AG04449 (cell line): ENCODE measurements around the gene SLC35A4.

Source experiments
- CTCF ChIA-PET: fragments of 350-600 bp; formaldehyde crosslinking; extraction: SDS; loops from one replicate; lab custom pipeline; 2021; ENCODE audit warnings: antibody characterized with exemption; lab: Yijun Ruan, JAX
- POLR2A ChIA-PET: fragments of 400-600, 350-600 bp; formaldehyde crosslinking; extraction: SDS; loops from one replicate; lab custom pipeline; 2020; ENCODE audit warnings: antibody characterized with exemption, inconsistent platforms; lab: Yijun Ruan, JAX
- DNase-seq: peaks from one replicate; pipeline ENCODE4 v3.0.0-alpha.2; 2010; ENCODE audit warnings: low read depth, low spot score
- H3K4me3 ChIP-seq: 2 replicates; pipeline ENCODE4 v1.5.1; 2011; ENCODE audit warnings: low read depth, mild to moderate bottlenecking, control low read depth, low read length
- TF ChIP-seq, protein P1 (sequence below): IDR thresholded peaks from one replicate; pipeline ENCODE4 v1.5.1; 2011; ENCODE audit warnings: mild to moderate bottlenecking, moderate library complexity, low read length, control low read depth, inconsistent platforms; ENCODE audit not compliant: insufficient read depth; ENCODE audit errors: missing control alignments

Gene SLC35A4

DNA sequence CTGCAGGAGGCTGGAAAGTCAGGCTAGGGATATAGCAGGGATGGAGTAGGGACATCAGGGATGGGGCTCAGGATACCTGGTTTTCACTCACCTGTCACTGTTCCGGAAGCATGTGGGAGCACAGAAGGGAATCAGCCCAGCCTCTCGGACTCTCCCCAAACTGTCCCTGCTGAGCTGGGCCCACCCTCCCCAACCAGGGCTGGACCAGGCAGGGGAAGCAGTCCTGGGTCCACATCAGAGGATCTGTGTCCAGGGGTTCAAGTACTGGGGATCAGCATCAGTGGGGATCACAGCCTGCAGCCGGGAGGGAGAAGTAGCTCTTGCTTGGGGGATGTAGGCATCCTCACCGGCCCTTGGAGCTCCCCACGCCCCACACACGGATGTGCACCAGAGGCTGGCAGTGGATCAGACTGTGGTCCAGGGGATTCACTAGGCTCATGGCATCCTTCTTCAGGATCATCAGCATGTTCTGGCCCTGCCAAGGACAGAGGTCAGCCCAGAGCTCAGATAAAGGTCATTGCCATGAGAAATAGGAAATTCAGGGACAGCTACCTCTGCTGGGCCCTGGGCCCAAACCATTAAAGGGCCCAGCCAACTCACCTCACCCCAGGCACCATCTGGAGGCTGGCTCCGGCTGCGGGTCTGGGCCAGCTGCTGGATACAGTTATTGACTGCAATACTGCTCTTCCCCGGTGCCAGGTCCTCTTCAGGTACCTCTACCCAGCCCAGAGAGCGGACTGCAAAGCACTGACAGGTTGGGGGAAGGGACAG is 2.7 kb upstream of the SLC35A4 start:
- CTCF ChIA-PET = interaction anchor here (0.9 to 3.2 kb wide), 3 partner anchors 14 to 77 kb away, joined by 3 to 13 read pairs (median 4); partner anchors contain the start of gene EIF4EBP3
- DNase-seq = no peak
- POLR2A ChIA-PET = interaction anchor here (0.7 kb wide), 1 partner anchor 9 kb away, joined by 3 read pairs; no protein-coding TSS in a partner anchor
- H3K4me3 ChIP-seq = no peak overlapping the region
- TF ChIP-seq, protein P1, sequence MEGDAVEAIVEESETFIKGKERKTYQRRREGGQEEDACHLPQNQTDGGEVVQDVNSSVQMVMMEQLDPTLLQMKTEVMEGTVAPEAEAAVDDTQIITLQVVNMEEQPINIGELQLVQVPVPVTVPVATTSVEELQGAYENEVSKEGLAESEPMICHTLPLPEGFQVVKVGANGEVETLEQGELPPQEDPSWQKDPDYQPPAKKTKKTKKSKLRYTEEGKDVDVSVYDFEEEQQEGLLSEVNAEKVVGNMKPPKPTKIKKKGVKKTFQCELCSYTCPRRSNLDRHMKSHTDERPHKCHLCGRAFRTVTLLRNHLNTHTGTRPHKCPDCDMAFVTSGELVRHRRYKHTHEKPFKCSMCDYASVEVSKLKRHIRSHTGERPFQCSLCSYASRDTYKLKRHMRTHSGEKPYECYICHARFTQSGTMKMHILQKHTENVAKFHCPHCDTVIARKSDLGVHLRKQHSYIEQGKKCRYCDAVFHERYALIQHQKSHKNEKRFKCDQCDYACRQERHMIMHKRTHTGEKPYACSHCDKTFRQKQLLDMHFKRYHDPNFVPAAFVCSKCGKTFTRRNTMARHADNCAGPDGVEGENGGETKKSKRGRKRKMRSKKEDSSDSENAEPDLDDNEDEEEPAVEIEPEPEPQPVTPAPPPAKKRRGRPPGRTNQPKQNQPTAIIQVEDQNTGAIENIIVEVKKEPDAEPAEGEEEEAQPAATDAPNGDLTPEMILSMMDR = no peak

DNA sequence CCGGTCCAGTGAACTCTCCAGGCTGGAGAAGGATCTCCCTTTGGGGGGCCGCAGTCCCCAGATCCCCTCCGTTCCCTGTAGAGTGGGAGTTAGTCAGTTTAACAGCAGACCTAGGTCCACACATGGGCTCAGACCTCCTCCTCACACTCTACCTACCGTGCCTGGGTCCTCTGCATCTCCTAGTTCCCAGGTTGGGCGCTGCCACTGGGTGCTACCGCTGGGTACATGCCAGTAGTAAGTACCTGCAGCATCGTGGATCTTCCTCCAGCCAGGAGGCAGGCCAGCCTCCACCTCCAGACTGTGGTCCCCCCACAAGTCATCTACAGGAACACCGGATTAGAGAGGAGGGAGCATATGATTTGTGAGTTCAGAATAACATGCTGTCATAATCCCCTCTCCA is 1.0 kb upstream of the SLC35A4 start:
- POLR2A ChIA-PET = interaction anchor here (0.5 to 1.2 kb wide), 6 partner anchors 9 to 1102 kb away, joined by 3 to 11 read pairs (median 3); partner anchors contain the start of genes EIF4EBP3 and WDR55
- CTCF ChIA-PET = interaction anchor here (2.9 to 3.2 kb wide), 3 partner anchors 15 to 76 kb away, joined by 12 to 19 read pairs (median 13); partner anchors contain the start of genes EIF4EBP3 and TMCO6
- peak overlapping the region; percentile 96 for H3K4me3 ChIP-seq
- DNase-seq = no peak
- TF ChIP-seq, protein P1 = no peak

DNA sequence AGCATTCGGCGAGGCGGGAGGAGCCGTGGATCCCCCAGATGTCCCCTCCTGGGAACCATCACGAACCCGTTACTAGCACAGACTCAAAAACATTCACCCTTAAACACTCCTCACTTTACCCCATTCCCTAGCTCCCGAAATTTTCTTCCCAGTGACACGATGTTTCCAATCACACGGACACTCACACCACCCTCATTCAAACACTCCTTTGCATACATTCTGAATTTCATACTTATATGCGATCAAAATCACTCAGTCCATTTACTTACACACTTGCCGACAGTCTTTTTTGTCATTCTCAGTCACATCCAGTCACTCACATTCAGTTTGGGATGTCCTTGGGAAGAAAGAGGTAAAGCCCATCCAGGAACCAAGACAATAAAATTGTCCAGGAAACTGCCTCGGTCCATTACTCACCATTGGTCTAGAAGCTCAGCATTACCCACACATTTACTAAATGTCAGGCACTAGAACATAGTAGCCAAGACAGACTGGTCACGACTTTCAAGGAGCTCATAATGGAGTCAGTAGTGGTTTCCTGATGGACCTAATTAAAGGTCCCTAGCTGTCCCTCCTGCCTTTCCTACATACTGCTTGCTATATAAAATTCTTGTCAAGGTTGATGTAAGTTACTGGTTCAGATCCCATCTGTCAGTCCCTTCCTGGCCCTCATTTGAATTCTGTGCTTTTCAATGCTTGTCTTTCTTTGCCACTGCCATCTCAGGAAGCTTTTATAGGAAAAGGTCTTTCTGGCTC is 574 bp downstream of the SLC35A4 start:
- H3K4me3 ChIP-seq = peak overlapping the region; percentile 96
- TF ChIP-seq, protein P1 = no peak
- CTCF ChIA-PET = interaction anchor here (1.0 to 2.9 kb wide), 6 partner anchors 10 to 207 kb away, joined by 3 to 19 read pairs (median 6); partner anchors contain the start of genes EIF4EBP3 and TMCO6
- DNase-seq = no peak
- POLR2A ChIA-PET = interaction anchor here (0.9 to 1.1 kb wide), 3 partner anchors 17 to 82 kb away, joined by 3 to 7 read pairs (median 3); partner anchors contain the start of genes EIF4EBP3, IK and NDUFA2

DNA sequence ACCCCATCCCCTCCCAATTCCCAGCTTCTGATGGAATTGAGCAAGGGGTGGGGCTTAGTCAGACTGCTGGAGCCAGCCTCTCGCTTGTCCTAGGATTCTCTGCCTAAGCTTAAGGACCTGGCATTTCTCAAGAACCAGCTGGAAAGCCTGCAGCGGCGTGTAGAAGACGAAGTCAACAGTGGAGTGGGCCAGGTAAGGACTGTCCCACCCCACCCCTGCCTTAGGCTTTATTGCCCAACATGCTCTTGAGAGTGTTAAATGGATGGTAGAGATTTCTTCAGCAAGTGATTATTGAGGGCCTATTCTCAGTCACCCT is 1.1 kb downstream of the SLC35A4 start:
- POLR2A ChIA-PET = interaction anchor here (0.9 to 1.1 kb wide), 3 partner anchors 18 to 82 kb away, joined by 3 to 7 read pairs (median 3); partner anchors contain the start of genes EIF4EBP3, IK and NDUFA2
- peak overlapping the region; percentile 96 for H3K4me3 ChIP-seq
- TF ChIP-seq, protein P1 = no peak
- no peak for DNase-seq
- CTCF ChIA-PET = interaction anchor here (1.0 to 2.9 kb wide), 6 partner anchors 9 to 73 kb away, joined by 3 to 19 read pairs (median 6); partner anchors contain the start of genes EIF4EBP3, SRA1 and TMCO6

DNA sequence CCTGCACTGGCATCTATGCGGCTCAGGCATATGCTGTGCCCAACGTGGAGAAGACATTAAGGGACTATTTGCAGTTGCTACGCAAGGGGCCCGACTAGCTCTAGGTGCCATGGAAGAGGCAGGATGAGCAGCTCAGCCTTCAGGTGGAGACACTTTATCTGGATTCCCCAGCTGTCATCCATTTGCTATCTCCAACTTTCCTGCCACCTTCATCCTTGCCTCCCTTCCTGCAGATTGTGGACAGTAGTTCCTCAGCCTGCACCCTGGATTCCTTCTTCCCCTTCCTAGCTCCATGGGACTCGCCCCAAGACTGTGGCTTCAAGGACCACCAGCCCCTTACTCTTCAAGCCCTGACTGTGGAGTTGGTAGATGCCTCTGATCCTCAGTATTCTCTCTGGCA is 2.0 kb downstream of the SLC35A4 start:
- CTCF ChIA-PET = interaction anchor here (0.7 to 1.8 kb wide), 2 partner anchors 10 to 22 kb away, joined by 3 to 5 read pairs; partner anchors contain the start of gene SRA1
- H3K4me3 ChIP-seq = no peak overlapping the region
- no peak for DNase-seq
- TF ChIP-seq, protein P1 = no peak
- POLR2A ChIA-PET = no interaction called here
